Neural cell (in vitro differentiated cells): ENCODE measurements around the gene SFT2D2. TPM values are rescaled to one million over a fixed set of nuclear protein-coding genes. Genes with fewer than 3 reads are reported as not detected.

Source experiments
- H2AFZ ChIP-seq: fragments of 200-600, 300-800 bp; sonication (generic), shearing (Covaris generic); 2 replicates; pipeline ENCODE4 v1.6.0; 2014; ENCODE audit warnings: low read depth, mild to moderate bottlenecking, antibody characterized with exemption, low read length, moderate library complexity
- H3F3A ChIP-seq: fragments of 200-600 bp; shearing (Covaris generic); 2 replicates; pipeline ENCODE4 v1.6.1; 2016; ENCODE audit warnings: mild to moderate bottlenecking, moderate library complexity, mixed read lengths, antibody characterized with exemption, low read length; ENCODE audit not compliant: insufficient read depth, poor library complexity, severe bottlenecking
- H3K27ac ChIP-seq: fragments of 200-600, 300-800 bp; sonication (generic), shearing (Covaris generic); 2 replicates; pipeline ENCODE4 v1.5.1; 2014; ENCODE audit warnings: mild to moderate bottlenecking, low read length, moderate library complexity
- H3K27me3 ChIP-seq: fragments of 300-800, 200-600 bp; sonication (generic), shearing (Covaris generic); 2 replicates; pipeline ENCODE4 v1.6.0; 2014; ENCODE audit warnings: mild to moderate bottlenecking, low read depth, low read length, moderate library complexity; ENCODE audit not compliant: insufficient read depth
- H3K36me3 ChIP-seq: fragments of 300-800, 200-600 bp; sonication (generic), shearing (Covaris generic); 2 replicates; pipeline ENCODE4 v1.5.1; 2014; ENCODE audit warnings: mild to moderate bottlenecking, antibody characterized with exemption, low read length, moderate library complexity; ENCODE audit not compliant: insufficient read depth
- H3K4me2 ChIP-seq: fragments of 300-800, 200-600 bp; sonication (generic), shearing (Covaris generic); 2 replicates; pipeline ENCODE4 v1.6.0; 2014; ENCODE audit warnings: mild to moderate bottlenecking, low read length
- H3K4me3 ChIP-seq: fragments of 300-800, 200-600 bp; sonication (generic), shearing (Covaris generic); 2 replicates; pipeline ENCODE4 v1.5.1; 2014; ENCODE audit warnings: mild to moderate bottlenecking, low read length, moderate library complexity
- H3K79me2 ChIP-seq: fragments of 200-600 bp; shearing (Covaris generic); replicated peaks from 2 replicates; pipeline ENCODE4 v1.6.0; 2014; ENCODE audit warnings: mild to moderate bottlenecking, low read length, moderate library complexity; ENCODE audit not compliant: insufficient read depth
- H3K9ac ChIP-seq: fragments of 300-800, 200-600 bp; sonication (generic), shearing (Covaris generic); 2 replicates; pipeline ENCODE4 v1.6.1; 2016; ENCODE audit warnings: mild to moderate bottlenecking, low read length, mixed read lengths
- H3K9me2 ChIP-seq: fragments of 200-600 bp; shearing (Covaris generic); 2 replicates; pipeline ENCODE4 v1.6.1; 2016; ENCODE audit warnings: mild to moderate bottlenecking, low read length, mixed read lengths; ENCODE audit not compliant: insufficient read depth
- H3K9me3 ChIP-seq: fragments of 200-600, 300-800 bp; sonication (generic), shearing (Covaris generic); 2 replicates; pipeline ENCODE4 v1.6.1; 2016; ENCODE audit warnings: mild to moderate bottlenecking, mixed run types, low read length, moderate library complexity, mixed read lengths
- H4K20me1 ChIP-seq: fragments of 200-600 bp; shearing (Covaris generic); 2 replicates; pipeline ENCODE4 v1.6.1; 2016; ENCODE audit warnings: mild to moderate bottlenecking, mixed run types; ENCODE audit not compliant: insufficient read depth
- CTCF ChIP-seq: fragments of 450-650 bp; IDR thresholded peaks from 2 replicates; pipeline ENCODE4 v1.5.1; 2014; ENCODE audit warnings: antibody characterized with exemption, mild to moderate bottlenecking, moderate library complexity; ENCODE audit not compliant: poor library complexity, severe bottlenecking
- EP300 ChIP-seq: fragments of 450-650 bp; conservative IDR thresholded peaks from 2 replicates; pipeline ENCODE4 v1.6.1; 2014; ENCODE audit warnings: antibody characterized with exemption, mild to moderate bottlenecking, moderate library complexity; ENCODE audit not compliant: poor library complexity, severe bottlenecking
- EZH2 ChIP-seq: fragments of 200-600, 300-800 bp; shearing (Covaris generic), sonication (generic); IDR thresholded peaks from 2 replicates; pipeline ENCODE4 v1.6.1; 2014; ENCODE audit warnings: antibody characterized with exemption, low read length, borderline replicate concordance, mild to moderate bottlenecking; ENCODE audit not compliant: insufficient read depth, poor library complexity, severe bottlenecking
- MXI1 ChIP-seq: fragments of 450-650 bp; conservative IDR thresholded peaks from 2 replicates; pipeline ENCODE4 v1.6.1; 2014; ENCODE audit warnings: antibody characterized with exemption, mild to moderate bottlenecking; ENCODE audit not compliant: poor library complexity, severe bottlenecking
- POLR2AphosphoS5 ChIP-seq: IDR thresholded peaks from 2 replicates; pipeline ENCODE4 v1.6.1; 2012
- RAD21 ChIP-seq: fragments of 450-650 bp; conservative IDR thresholded peaks from 2 replicates; pipeline ENCODE4 v1.6.1; 2014; ENCODE audit warnings: antibody characterized with exemption, mild to moderate bottlenecking, moderate library complexity
- REST ChIP-seq: IDR thresholded peaks from 2 replicates; pipeline ENCODE4 v1.6.1; 2012; ENCODE audit warnings: borderline replicate concordance
- SMC3 ChIP-seq: fragments of 450-650 bp; conservative IDR thresholded peaks from 2 replicates; pipeline ENCODE4 v1.6.1; 2014; ENCODE audit warnings: antibody characterized with exemption, mild to moderate bottlenecking, moderate library complexity; ENCODE audit not compliant: poor library complexity
- TAF1 ChIP-seq: IDR thresholded peaks from 2 replicates; pipeline ENCODE4 v1.6.1; 2012; ENCODE audit warnings: low read depth
- polyA plus RNA-seq: library from polyadenylated mRNA; depleted of rRNA; stranded (reverse); fragments of >200 nt; gene quantifications from 2 replicates; pipeline ENCODE4 v1.2.3, GENCODE V29; 2014

Gene SFT2D2
- polyA plus RNA-seq, 1 donor from 2014 or later: 8.3 TPM

- Histone ChIP-seq H3K9ac (no peak overlapping the region), H3F3A (no peaks in the 10 kb centered on the region), H3K4me3 (no peak overlapping the region), H3K79me2 (no peaks in the 10 kb centered on the region), H3K27me3 (no peaks in the 10 kb centered on the region), H3K27ac (no peak overlapping the region), H2AFZ (no peak overlapping the region), H3K36me3 (no peaks in the 10 kb centered on the region), H3K9me3 (no peaks in the 10 kb centered on the region), H3K4me2 (no peak overlapping the region), H4K20me1 (no peaks in the 10 kb centered on the region), H3K9me2 (no peaks in the 10 kb centered on the region)
- TF ChIP-seq POLR2AphosphoS5: no peak
- TF ChIP-seq RAD21: no peak
- no peak for TF ChIP-seq TAF1
- TF ChIP-seq EP300: no peak
Measured at GRCh38 chr1:168285971-168286927, 60.4 kb downstream of the SFT2D2 start.

- H3K79me2 ChIP-seq: no peaks in the 10 kb centered on the region
- no peaks in the 10 kb centered on the region for H3K36me3 ChIP-seq
- no peaks in the 10 kb centered on the region for H3F3A ChIP-seq
- TF ChIP-seq MXI1 (no peak), EP300 (no peak), CTCF (no peak), POLR2AphosphoS5 (no peak), SMC3 (no peak), EZH2 (no peak), RAD21 (no peak), TAF1 (no peak), REST (no peak)
- H3K27ac ChIP-seq: no peak overlapping the region
- no peak overlapping the region for H3K4me2 ChIP-seq
- H3K27me3 ChIP-seq: no peaks in the 10 kb centered on the region
- H3K9ac ChIP-seq: no peak overlapping the region
- no peaks in the 10 kb centered on the region for H3K9me2 ChIP-seq
- H3K9me3 ChIP-seq: no peaks in the 10 kb centered on the region
- no peaks in the 10 kb centered on the region for H4K20me1 ChIP-seq
- no peak overlapping the region for H2AFZ ChIP-seq
- no peak overlapping the region for H3K4me3 ChIP-seq
Measured at GRCh38 chr1:168287237-168287664, 61.4 kb downstream of the SFT2D2 start.
